NCI-H146 (cell line): ENCODE data around the gene MCRS1.

ENCODE experiments used
- DNase-seq: peaks from one replicate; lab custom pipeline; 2025; lab: John Stamatoyannopoulos, UW

MCRS1 gene

GRCh38 chr12:49555631-49556390 is 12.1 kb downstream of the MCRS1 start:
- no peak for DNase-seq

- DNase-seq: no peak
Observed at GRCh38 chr12:49554266-49554665, 13.7 kb downstream of the MCRS1 start.

- DNase-seq: peak; percentile 93
Observed at GRCh38 chr12:49553512-49554088, 14.3 kb downstream of the MCRS1 start.

GRCh38 chr12:49552899-49553298 is 15.0 kb downstream of the MCRS1 start:
- no peak for DNase-seq

GRCh38 chr12:49552425-49552824 is 15.5 kb downstream of the MCRS1 start:
- no peak for DNase-seq

- DNase-seq: no peak
Observed at GRCh38 chr12:49552014-49552413, 15.9 kb downstream of the MCRS1 start.

- peak; percentile 73 for DNase-seq
Observed at GRCh38 chr12:49550693-49551252, 17.2 kb downstream of the MCRS1 start.

GRCh38 chr12:49549735-49550692 is 17.9 kb downstream of the MCRS1 start:
- peak; percentile 97 for DNase-seq

GRCh38 chr12:49548822-49549648 is 18.9 kb downstream of the MCRS1 start:
- DNase-seq: no peak

- no peak for DNase-seq
Observed at GRCh38 chr12:49548481-49548821, 19.5 kb downstream of the MCRS1 start.

- DNase-seq: no peak
Observed at GRCh38 chr12:49547090-49547690, 20.8 kb downstream of the MCRS1 start.

- no peak for DNase-seq
Observed at GRCh38 chr12:49546481-49546880, 21.5 kb downstream of the MCRS1 start.

GRCh38 chr12:49545815-49546214 is 22.1 kb downstream of the MCRS1 start:
- no peak for DNase-seq

- no peak for DNase-seq
Observed at GRCh38 chr12:49543914-49544815, 23.8 kb downstream of the MCRS1 start.

- no peak for DNase-seq
Observed at GRCh38 chr12:49543221-49543913, 24.6 kb downstream of the MCRS1 start.

GRCh38 chr12:49542592-49543160 is 25.3 kb downstream of the MCRS1 start:
- DNase-seq: no peak

- DNase-seq: no peak
Observed at GRCh38 chr12:49541911-49542505, 25.9 kb downstream of the MCRS1 start.

- no peak for DNase-seq
Observed at GRCh38 chr12:49541140-49541861, 26.6 kb downstream of the MCRS1 start.
